ENCODE results near the gene OVCA2. TPM values are rescaled to one million over a fixed set of nuclear protein-coding genes. Genes with fewer than 3 reads are reported as not detected.
A peak's percentile ranks its signal among the peaks of the same experiment; 100 is the strongest.

The OVCA2 gene
- polyA plus RNA-seq, 1 of the 3 experiments (the other 2 are of a cell fraction): 59.2 TPM

DNA sequence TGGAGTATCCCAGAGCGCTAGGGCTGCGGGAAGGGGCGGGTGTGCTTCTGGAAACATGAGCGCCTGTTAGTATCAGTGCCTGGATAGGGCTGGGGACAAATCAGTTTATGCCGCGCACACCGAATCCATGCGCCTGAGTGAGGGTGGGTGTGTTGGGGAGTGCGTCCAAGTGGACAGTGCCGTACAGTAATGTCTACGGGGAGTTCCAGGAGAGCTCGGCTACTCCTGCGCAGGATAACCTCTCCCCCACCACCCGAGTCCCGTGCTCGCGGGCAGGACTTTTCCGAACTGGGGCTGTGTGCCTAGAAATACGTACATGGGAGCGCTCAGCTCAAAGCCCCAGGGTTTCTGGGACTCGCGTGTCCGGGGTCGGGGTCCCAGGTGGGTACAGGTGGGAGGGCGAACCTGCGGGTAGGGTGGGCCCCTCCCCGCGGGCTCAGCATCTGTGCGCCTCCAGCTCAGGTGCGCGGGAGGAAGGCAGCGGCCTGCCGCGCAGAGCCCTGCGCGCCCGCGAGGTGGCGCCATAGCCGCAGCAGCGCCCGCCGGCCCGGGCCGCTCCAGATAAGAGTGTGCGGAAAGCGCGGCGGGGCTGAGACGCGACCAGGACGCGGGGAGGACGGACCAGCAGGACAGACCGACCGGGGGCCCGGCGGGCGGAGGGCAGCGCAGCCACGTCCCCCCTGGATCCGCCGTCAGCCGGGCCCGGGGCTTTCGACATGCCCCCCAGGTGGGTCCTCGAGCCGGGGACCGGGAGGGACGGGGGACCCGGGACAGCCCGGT is 12.9 kb downstream of the OVCA2 start, which contains the start of gene HIC1 (continued):
- TF ChIP-seq SIN3A (IDR thresholded peaks at IDR 0.05; ENCODE audit: borderline replicate concordance, low read depth, low read length): no peak

DNA sequence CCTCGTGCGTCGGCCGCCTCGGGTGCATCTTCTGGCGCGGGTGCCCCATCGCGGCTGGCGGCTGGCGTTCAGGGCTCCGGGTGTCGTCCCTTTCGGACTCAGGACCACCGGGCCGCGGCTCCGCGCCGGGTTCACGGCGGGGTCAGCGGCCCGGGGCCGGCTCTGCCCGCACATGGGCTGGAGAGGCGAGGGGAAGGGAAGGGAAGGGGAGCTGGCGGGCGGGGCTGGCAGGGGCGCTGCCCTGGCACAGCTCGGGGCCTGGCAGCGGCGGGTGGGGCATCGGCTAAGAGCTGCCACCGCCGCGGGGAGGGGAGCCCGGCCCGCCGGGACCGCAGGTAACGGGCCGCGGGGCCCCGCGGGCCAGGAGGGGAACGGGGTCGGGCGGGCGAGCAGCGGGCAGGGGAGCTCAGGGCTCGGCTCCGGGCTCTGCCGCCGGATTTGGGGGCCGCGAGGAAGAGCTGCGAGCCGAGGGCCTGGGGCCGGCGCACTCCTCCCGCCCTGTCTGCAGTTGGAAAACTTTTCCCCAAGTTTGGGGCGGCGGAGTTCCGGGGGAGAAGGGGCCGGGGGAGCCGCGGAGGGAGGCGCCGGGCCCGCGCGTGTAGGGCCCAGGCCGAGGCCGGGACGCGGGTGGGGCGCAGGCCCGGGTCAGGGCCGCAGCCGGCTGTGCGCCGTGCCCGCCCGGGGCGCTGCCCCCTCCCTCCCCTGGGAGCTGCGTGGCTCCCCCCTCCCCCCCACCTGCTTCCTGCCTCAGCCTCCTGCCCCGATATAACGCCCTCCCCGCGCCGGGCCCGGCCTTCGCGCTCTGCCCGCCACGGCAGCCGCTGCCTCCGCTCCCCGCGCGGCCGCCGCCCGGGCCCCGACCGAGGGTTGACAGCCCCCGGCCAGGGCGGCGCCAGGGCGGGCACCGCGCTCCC is 13.7 kb downstream of the OVCA2 start:
- H4K20me1 ChIP-seq (ENCODE audit: insufficient read depth): peaks cover 5% of the 10 kb centered on the region; the same call in 1 of the 2 replicates
- H3K4me2 ChIP-seq: peak overlapping the region; percentile 92
- CTCF ChIA-PET: interaction anchor here (0.6 to 8.0 kb wide), 51 partner anchors 11 to 315 kb away, joined by 3 to 185 read pairs (median 7); partner anchors contain the start of gene OVCA2
- POLR2A ChIA-PET: interaction anchor here (0.9 to 1.5 kb wide), 2 partner anchors 20 to 189 kb away, joined by 3 to 9 read pairs; no protein-coding TSS in a partner anchor
- H3K4me3 ChIP-seq (ENCODE audit: low read depth in 2 of 2, low read length in 1 of 2): peak overlapping the region; percentile 57 to 62
- H3K9ac ChIP-seq: peak overlapping the region; percentile 57; the same call in 1 of the 2 replicates
- WGBS (ENCODE audit: low lambda C conversion rate): 67% methylated on average over 68 of the region's 113 CpGs
- TF ChIP-seq POLR2AphosphoS5 (IDR thresholded peaks at IDR 0.05; ENCODE audit: low read depth, low read length) (0 out of 2 replicates have a peak, but pooled peaks have one; percentile 2), RAD21 (IDR thresholded peaks at IDR 0.05; ENCODE audit: low read length) (no peak)
- no peaks in the 10 kb centered on the region for H3K9me3 ChIP-seq
- H3K27me3 ChIP-seq (ENCODE audit: insufficient read depth): no peaks in the 10 kb centered on the region
- peak overlapping the region; percentile 41; the same call in 1 of the 2 replicates for H2AFZ ChIP-seq (ENCODE audit: low read depth)
- H3K9me2 ChIP-seq: no peaks in the 10 kb centered on the region
- no peak for DNase-seq
- H3K36me3 ChIP-seq (replicated peaks in 1 of 2; ENCODE audit: control insufficient read depth in 1 of 2, insufficient read depth in 2 of 2, low read length in 1 of 2): peaks cover 0 to 12% of the 10 kb centered on the region in 2 experiments
- peaks cover 0 to 6% of the 10 kb centered on the region in 2 experiments; a peak in 1 of 4 replicates for H3K4me1 ChIP-seq (ENCODE audit: control insufficient read depth in 1 of 2, insufficient read depth in 2 of 2, low read depth in 1 of 2, low read length in 1 of 2)
- peak overlapping the region in 1 of 2 experiments; percentile 55; a peak in 1 of 4 replicates for H3K27ac ChIP-seq (ENCODE audit: low read depth in 2 of 2, low read length in 1 of 2)
- H3K79me2 ChIP-seq (ENCODE audit: insufficient read depth): no peaks in the 10 kb centered on the region
- H3F3A ChIP-seq (replicated peaks; ENCODE audit: insufficient read depth): peaks cover 12% of the 10 kb centered on the region

GRCh38 chr17:2056206-2057174 is 14.7 kb downstream of the OVCA2 start:
- Histone ChIP-seq H3K36me3 (replicated peaks in 1 of 2; ENCODE audit: control insufficient read depth in 1 of 2, insufficient read depth in 2 of 2, low read length in 1 of 2) (peaks cover 0 to 18% of the 10 kb centered on the region in 2 experiments), H3K9me2 (no peaks in the 10 kb centered on the region), H3K4me1 (ENCODE audit: control insufficient read depth in 1 of 2, insufficient read depth in 2 of 2, low read depth in 1 of 2, low read length in 1 of 2) (peaks cover 0 to 6% of the 10 kb centered on the region in 2 experiments; a peak in 1 of 4 replicates), H3K27me3 (ENCODE audit: insufficient read depth) (no peaks in the 10 kb centered on the region), H3K9ac (no peak overlapping the region), H3K4me2 (no peak overlapping the region), H4K20me1 (ENCODE audit: insufficient read depth) (peaks cover 5% of the 10 kb centered on the region; the same call in 1 of the 2 replicates), H3K79me2 (ENCODE audit: insufficient read depth) (no peaks in the 10 kb centered on the region), H2AFZ (ENCODE audit: low read depth) (no peak overlapping the region), H3K9me3 (no peaks in the 10 kb centered on the region), H3K4me3 (ENCODE audit: low read depth in 2 of 2, low read length in 1 of 2) (no peak overlapping the region), H3F3A (replicated peaks; ENCODE audit: insufficient read depth) (peaks cover 11% of the 10 kb centered on the region), H3K27ac (ENCODE audit: low read depth in 2 of 2, low read length in 1 of 2) (no peak overlapping the region; a peak in 1 of 4 replicates)
- ChIA-PET POLR2A (interaction anchor here (0.9 kb wide), 1 partner anchor 19 kb away, joined by 3 read pairs; no protein-coding TSS in a partner anchor), CTCF (interaction anchor here (0.6 to 8.0 kb wide), 13 partner anchors 10 to 296 kb away, joined by 3 to 185 read pairs (median 20); no protein-coding TSS in a partner anchor)
- no peak for DNase-seq
- 93% methylated on average over 29 of the region's 85 CpGs for WGBS (ENCODE audit: low lambda C conversion rate)
- TF ChIP-seq EZH2phosphoT487 (IDR thresholded peaks at IDR 0.05; ENCODE audit: borderline replicate concordance, low read depth) (no peak), RXRA (IDR thresholded peaks at IDR 0.05; ENCODE audit: borderline replicate concordance, low read depth) (no peak), RFX5 (IDR thresholded peaks at IDR 0.05; ENCODE audit: low read length) (no peak), NFIC (IDR thresholded peaks at IDR 0.05; ENCODE audit: borderline replicate concordance) (no peak), USF1 (IDR thresholded peaks at IDR 0.05; ENCODE audit: borderline replicate concordance, low read depth) (no peak), USF2 (IDR thresholded peaks at IDR 0.05; ENCODE audit: borderline replicate concordance, low read depth, low read length) (no peak), TCF12 (IDR thresholded peaks at IDR 0.05) (no peak), MXI1 (IDR thresholded peaks at IDR 0.05; ENCODE audit: low read depth, low read length) (no peak), RAD21 (IDR thresholded peaks at IDR 0.05; ENCODE audit: low read length) (no peak), NRF1 (IDR thresholded peaks at IDR 0.05; ENCODE audit: low read depth, low read length) (no peak), MEF2A (IDR thresholded peaks at IDR 0.05; ENCODE audit: borderline replicate concordance, low read depth) (no peak), JUND (IDR thresholded peaks at IDR 0.05) (no peak), TAF1 (IDR thresholded peaks at IDR 0.05; ENCODE audit: borderline replicate concordance, low read depth, low read length) (no peak), FOSL2 (IDR thresholded peaks at IDR 0.05; ENCODE audit: borderline replicate concordance, low read depth) (no peak), ELF1 (IDR thresholded peaks at IDR 0.05) (no peak)
- TF ChIP-seq, protein P1, sequence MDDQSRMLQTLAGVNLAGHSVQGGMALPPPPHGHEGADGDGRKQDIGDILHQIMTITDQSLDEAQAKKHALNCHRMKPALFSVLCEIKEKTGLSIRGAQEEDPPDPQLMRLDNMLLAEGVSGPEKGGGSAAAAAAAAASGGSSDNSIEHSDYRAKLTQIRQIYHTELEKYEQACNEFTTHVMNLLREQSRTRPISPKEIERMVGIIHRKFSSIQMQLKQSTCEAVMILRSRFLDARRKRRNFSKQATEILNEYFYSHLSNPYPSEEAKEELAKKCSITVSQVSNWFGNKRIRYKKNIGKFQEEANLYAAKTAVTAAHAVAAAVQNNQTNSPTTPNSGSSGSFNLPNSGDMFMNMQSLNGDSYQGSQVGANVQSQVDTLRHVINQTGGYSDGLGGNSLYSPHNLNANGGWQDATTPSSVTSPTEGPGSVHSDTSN (IDR thresholded peaks at IDR 0.05): no peak

Measured in SK-N-SH (cell line).